Lung (tissue), 12 donors: ENCODE measurements around the gene RERE. TPM values are rescaled to one million over a fixed set of nuclear protein-coding genes. Genes with fewer than 3 reads are reported as not detected.

ENCODE experiments used
- ATAC-seq: fragments of 200-7000 bp; cut with Tn5 transposase; one replicate; pipeline ENCODE4 v1.9.1; 2020; ENCODE audit warnings: moderate number of reproducible peaks; ENCODE audit not compliant: insufficient read depth, low FRiP score
- DNase-seq, 3 donors: peaks; one replicate each; pipeline ENCODE4 v3.0.0-alpha.2; 2013 to 2017
- H3K27ac ChIP-seq, 2 donors: one replicate each; pipeline ENCODE4 v1.5.1; 2013; ENCODE audit warnings: mild to moderate bottlenecking in 2 of 2, moderate library complexity in 2 of 2, control low read depth in 1 of 2, inconsistent platforms in 1 of 2, low read depth in 1 of 2, low read length in 1 of 2
- H3K27me3 ChIP-seq, 3 donors: one replicate each; pipeline ENCODE4 v1.5.1; 2013; ENCODE audit warnings: low read length in 2 of 3; ENCODE audit not compliant: control insufficient read depth in 3 of 3, insufficient read depth in 3 of 3
- H3K36me3 ChIP-seq, 4 donors: one replicate each; pipeline ENCODE4 v1.5.1; 2013; ENCODE audit warnings: low read length in 4 of 4, mild to moderate bottlenecking in 1 of 4, moderate library complexity in 1 of 4; ENCODE audit not compliant: control insufficient read depth in 4 of 4, insufficient read depth in 4 of 4
- H3K4me1 ChIP-seq, 5 donors: one replicate each; pipeline ENCODE4 v1.5.1; 2013; ENCODE audit warnings: low read length in 5 of 5, mild to moderate bottlenecking in 2 of 5, moderate library complexity in 1 of 5; ENCODE audit not compliant: control insufficient read depth in 5 of 5, insufficient read depth in 5 of 5
- H3K4me3 ChIP-seq: one replicate; pipeline ENCODE4 v1.5.1; 2013; ENCODE audit warnings: mild to moderate bottlenecking, control low read depth, moderate library complexity
- H3K9ac ChIP-seq, 2 donors: one replicate each; pipeline ENCODE4 v1.5.1; 2013; ENCODE audit warnings: low read length in 2 of 2, control low read depth in 1 of 2; ENCODE audit not compliant: insufficient read depth in 1 of 2
- H3K9me3 ChIP-seq, 4 donors: one replicate each; pipeline ENCODE4 v1.5.1; 2013; ENCODE audit warnings: low read length in 3 of 4, mild to moderate bottlenecking in 1 of 4, moderate library complexity in 1 of 4; ENCODE audit not compliant: control insufficient read depth in 4 of 4, insufficient read depth in 3 of 4
- WGBS, 2 donors: extraction: QIAGEN DNeasy Blood & Tissue Kit; methylation state at CpG; one replicate each; pipeline ENCODE4 v1.1.7; 2013; 5-methylcytosine and 5-hydroxymethylcytosine counted together
- polyA plus RNA-seq, 2 donors: library from polyadenylated mRNA; stranded (reverse); fragments of 200-250 nt; gene quantifications; one replicate each; pipeline ENCODE4 v1.2.1, GENCODE V29; 2013
- total RNA-seq, 2 donors: library from RNA; depleted of rRNA in 1 of 2; stranded (reverse); fragments of >200 nt in 1 of 2; gene quantifications; one replicate each; pipeline ENCODE4 v1.2.1, GENCODE V29; 2014 to 2021
- TF ChIP-seq, protein P1 (sequence below): IDR thresholded peaks from 2 replicates; pipeline ENCODE4 v1.5.1; 2012; ENCODE audit warnings: mild to moderate bottlenecking; ENCODE audit errors: control extremely low read depth, extremely low read depth
- donor health status: control.
- donor health status: control.
- donor health status: Bipolar disorder and iron deficiency.
- donor health status: healthy.
- donor health status: DM: yes; HTN: yes; CAD: no.

The RERE gene
- total and polyA plus RNA-seq, 4 donors: 21.7 to 207 (median 57.5) TPM

DNA sequence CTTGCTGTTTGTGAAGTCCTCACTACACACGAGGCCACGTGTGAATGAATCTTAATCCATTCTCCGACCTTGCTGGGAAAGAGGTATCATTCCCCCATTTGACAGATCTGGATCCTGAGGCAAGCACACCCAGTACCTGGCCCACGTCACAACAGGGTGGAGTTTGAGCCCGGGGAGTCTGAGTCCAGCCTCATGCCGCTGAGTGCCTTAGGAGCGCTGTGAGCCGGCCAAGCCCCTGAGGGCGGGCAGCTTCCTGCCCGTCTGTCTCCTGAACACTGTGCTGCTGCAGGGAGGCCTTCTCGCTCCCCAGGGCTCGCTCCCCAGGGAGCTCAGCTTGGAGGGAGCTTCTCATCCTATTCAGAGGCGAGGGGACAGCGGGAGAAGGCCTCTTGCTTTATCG is 469.8 kb downstream of the RERE start:
- Histone ChIP-seq H3K4me3 (no peak overlapping the region), H3K9ac (no peak overlapping the region), H3K9me3 (no peaks in the 10 kb centered on the region), H3K4me1 (peaks cover 0 to 25% (median 9%) of the 10 kb centered on the region in 5 donors), H3K27me3 (no peaks in the 10 kb centered on the region), H3K36me3 (peaks cover 0 to 5% (median 1%) of the 10 kb centered on the region in 4 donors), H3K27ac (no peak overlapping the region)
- ATAC-seq (no peak), DNase-seq (no peak)
- TF ChIP-seq, protein P1, sequence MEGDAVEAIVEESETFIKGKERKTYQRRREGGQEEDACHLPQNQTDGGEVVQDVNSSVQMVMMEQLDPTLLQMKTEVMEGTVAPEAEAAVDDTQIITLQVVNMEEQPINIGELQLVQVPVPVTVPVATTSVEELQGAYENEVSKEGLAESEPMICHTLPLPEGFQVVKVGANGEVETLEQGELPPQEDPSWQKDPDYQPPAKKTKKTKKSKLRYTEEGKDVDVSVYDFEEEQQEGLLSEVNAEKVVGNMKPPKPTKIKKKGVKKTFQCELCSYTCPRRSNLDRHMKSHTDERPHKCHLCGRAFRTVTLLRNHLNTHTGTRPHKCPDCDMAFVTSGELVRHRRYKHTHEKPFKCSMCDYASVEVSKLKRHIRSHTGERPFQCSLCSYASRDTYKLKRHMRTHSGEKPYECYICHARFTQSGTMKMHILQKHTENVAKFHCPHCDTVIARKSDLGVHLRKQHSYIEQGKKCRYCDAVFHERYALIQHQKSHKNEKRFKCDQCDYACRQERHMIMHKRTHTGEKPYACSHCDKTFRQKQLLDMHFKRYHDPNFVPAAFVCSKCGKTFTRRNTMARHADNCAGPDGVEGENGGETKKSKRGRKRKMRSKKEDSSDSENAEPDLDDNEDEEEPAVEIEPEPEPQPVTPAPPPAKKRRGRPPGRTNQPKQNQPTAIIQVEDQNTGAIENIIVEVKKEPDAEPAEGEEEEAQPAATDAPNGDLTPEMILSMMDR: no peak
- 72 to 83% methylated on average over 15 of the region's 15 CpGs for WGBS, 2 donors

DNA sequence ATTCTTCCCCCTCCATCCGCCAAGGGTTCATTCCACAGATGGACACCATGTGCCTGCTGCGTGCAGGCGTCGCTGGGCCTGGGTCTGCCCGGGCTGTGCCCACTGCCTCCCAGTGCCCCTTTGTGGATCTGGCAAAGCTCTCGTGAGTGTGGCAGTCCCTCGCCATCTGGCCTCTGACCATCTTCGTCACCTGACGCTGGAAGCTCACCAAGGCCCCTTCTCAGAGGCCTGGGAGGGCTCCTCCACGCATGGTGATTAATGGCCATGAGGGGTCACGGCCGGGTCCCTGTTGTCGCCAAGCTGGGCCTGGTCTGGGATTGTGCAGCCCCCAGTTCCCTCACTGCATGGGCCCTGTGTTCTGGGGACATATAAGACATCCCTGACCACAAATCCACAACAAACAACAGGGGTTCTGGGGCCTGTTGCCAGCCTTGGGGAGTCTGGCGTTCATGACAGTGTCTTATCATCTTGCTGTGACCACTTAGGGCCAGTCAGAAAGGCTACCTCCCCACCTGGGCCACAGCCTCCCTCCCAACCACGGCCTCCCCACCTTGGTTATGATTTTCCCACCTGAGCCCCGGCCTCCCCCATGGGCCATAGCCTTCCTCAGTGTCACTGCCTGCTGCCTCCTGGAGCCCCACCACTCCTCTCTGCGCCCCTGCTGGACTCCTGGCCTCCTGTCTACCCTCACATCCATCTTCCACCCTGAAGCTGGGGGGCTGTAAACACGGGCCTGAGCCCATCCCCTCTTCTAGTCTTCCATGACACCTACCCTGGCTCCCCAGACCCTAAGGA is 471.6 kb downstream of the RERE start:
- DNase-seq: no peak
- no peaks in the 10 kb centered on the region for H3K36me3 ChIP-seq
- no peak overlapping the region for H3K27ac ChIP-seq
- ATAC-seq: no peak
- H3K9me3 ChIP-seq: no peaks in the 10 kb centered on the region
- no peak overlapping the region for H3K4me3 ChIP-seq
- WGBS, 2 donors: 91 to 93% methylated on average over 18 of the region's 18 CpGs
- TF ChIP-seq, protein P1: no peak
- no peak overlapping the region for H3K9ac ChIP-seq
- H3K27me3 ChIP-seq: no peaks in the 10 kb centered on the region
- H3K4me1 ChIP-seq: peaks cover 0 to 19% (median 7%) of the 10 kb centered on the region in 5 donors

DNA sequence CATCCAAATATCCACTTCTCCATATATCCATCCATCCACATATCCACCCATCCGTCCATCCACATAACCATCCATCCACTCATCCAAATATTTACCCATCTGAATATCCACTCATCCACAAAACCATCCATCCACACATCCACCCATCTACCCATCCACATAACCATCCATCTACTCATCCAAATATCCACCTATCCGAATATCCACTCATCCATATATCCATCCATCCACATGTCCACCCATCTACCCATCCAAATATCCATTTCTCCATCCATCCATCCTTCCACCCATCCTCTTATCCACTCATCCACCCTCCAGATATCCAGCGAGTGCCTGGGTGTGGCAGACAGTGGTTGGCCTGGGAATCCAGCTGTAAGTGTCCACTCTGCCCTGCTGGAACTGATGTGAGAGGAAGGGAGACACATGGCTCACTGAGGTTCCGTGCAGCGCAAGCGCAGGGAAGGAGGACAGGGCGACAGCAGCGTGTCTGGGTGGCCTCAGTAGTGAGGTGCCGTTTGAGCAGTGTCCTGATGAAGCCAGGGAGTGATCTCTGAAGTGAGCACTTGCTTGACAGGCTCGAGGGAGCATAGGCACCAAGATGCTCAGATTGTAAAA is 472.4 kb downstream of the RERE start:
- Histone ChIP-seq H3K36me3 (no peaks in the 10 kb centered on the region), H3K4me1 (peaks cover 0 to 17% (median 7%) of the 10 kb centered on the region in 5 donors), H3K9me3 (no peaks in the 10 kb centered on the region), H3K27ac (no peak overlapping the region), H3K27me3 (no peaks in the 10 kb centered on the region), H3K9ac (no peak overlapping the region), H3K4me3 (no peak overlapping the region)
- TF ChIP-seq, protein P1: no peak
- no peak for ATAC-seq
- no peak for DNase-seq
- 92 to 95% methylated on average over 10 of the region's 10 CpGs for WGBS, 2 donors
